Aorta (tissue), 5 donors: ENCODE results near the gene TOPAZ1. TPM values are rescaled to one million over a fixed set of nuclear protein-coding genes. Genes with fewer than 3 reads are reported as not detected.

Experiments used
- ATAC-seq: fragments of 200-7000 bp; cut with Tn5 transposase; one replicate; pipeline ENCODE4 v1.9.1; 2022; ENCODE audit warnings: moderate library complexity; ENCODE audit not compliant: low FRiP score
- DNase-seq, 2 donors: peaks; one replicate each; pipeline ENCODE4 v3.0.0-alpha.2; 2020
- H3K27ac ChIP-seq, 2 donors: one replicate each; pipeline ENCODE4 v1.5.1; 2013; ENCODE audit warnings: low read length in 2 of 2, mild to moderate bottlenecking in 2 of 2, moderate library complexity in 2 of 2, control low read depth in 1 of 2, inconsistent platforms in 1 of 2, low read depth in 1 of 2
- H3K27me3 ChIP-seq, 2 donors: one replicate each; pipeline ENCODE4 v1.6.1; 2013; ENCODE audit warnings: control low read depth in 1 of 2, low read length in 1 of 2, mild to moderate bottlenecking in 1 of 2, moderate library complexity in 1 of 2; ENCODE audit not compliant: insufficient read depth in 2 of 2, control insufficient read depth in 1 of 2
- H3K36me3 ChIP-seq, 2 donors: one replicate each; pipeline ENCODE4 v1.6.1; 2013; ENCODE audit warnings: control low read depth in 1 of 2, low read length in 1 of 2, mild to moderate bottlenecking in 1 of 2; ENCODE audit not compliant: insufficient read depth in 2 of 2, control insufficient read depth in 1 of 2
- H3K4me1 ChIP-seq, 2 donors: one replicate each; pipeline ENCODE4 v1.6.1; 2013; ENCODE audit warnings: low read length in 2 of 2, control low read depth in 1 of 2, mild to moderate bottlenecking in 1 of 2, moderate library complexity in 1 of 2; ENCODE audit not compliant: insufficient read depth in 2 of 2, control insufficient read depth in 1 of 2
- H3K4me3 ChIP-seq, 2 donors: one replicate each; pipeline ENCODE4 v1.5.1; 2013; ENCODE audit warnings: low read length in 2 of 2, control low read depth in 1 of 2, mild to moderate bottlenecking in 1 of 2
- H3K9me3 ChIP-seq: one replicate; pipeline ENCODE4 v1.6.1; 2013; ENCODE audit warnings: mild to moderate bottlenecking, low read length; ENCODE audit not compliant: control insufficient read depth
- WGBS, 2 donors: extraction: QIAGEN DNeasy Blood & Tissue Kit; methylation state at CpG; one replicate each; pipeline ENCODE4 v1.1.7; 2013; 5-methylcytosine and 5-hydroxymethylcytosine counted together
- intact Hi-C, 2 donors: fragments of 100-400 bp; cut with DNase I; formaldehyde crosslinking; loops; one replicate each; pipeline versions ENCODE4 v1.14.2 to v1.15.0; 2022
- polyA plus RNA-seq, 2 donors: library from polyadenylated mRNA; stranded (reverse); fragments of 200-250 nt; gene quantifications; one replicate each; pipeline ENCODE4 v1.2.3, GENCODE V29; 2013
- total RNA-seq, 2 donors: library from RNA; stranded (reverse); fragmentation: NEBNext Ultra II Directional; extraction: Animal tissue kit (Norgen Biotek cat#: 25700); gene quantifications; one replicate each; pipeline ENCODE4 v1.2.1, GENCODE V29; 2021
- donor health status: healthy with polysubstance abuse.
- donor health status: Bipolar disorder and iron deficiency.
- donor health status: DM: no; HTN: no; CAD: no.
- donor health status: DM: no; HTN: no; CAD: no.
- donor health status: DM: yes; HTN: yes; CAD: no.

The TOPAZ1 gene
- total and polyA plus RNA-seq, 4 donors, result not detected

- Histone ChIP-seq H3K4me1 (no peaks in the 10 kb centered on the region), H3K9me3 (peaks cover 2% of the 10 kb centered on the region), H3K27ac (no peak overlapping the region), H3K4me3 (no peak overlapping the region), H3K36me3 (no peaks in the 10 kb centered on the region), H3K27me3 (peaks cover 0 to 3% of the 10 kb centered on the region in 2 donors)
- intact Hi-C loops, result no loop called here
- DNase-seq (no peak), ATAC-seq (no peak)
- 69 to 78% methylated on average over 3 of the region's 3 CpGs for WGBS, 2 donors
Observed at GRCh38 chr3:44265815-44266214, 24.1 kb downstream of the TOPAZ1 start.

- Histone ChIP-seq H3K4me1 (no peaks in the 10 kb centered on the region), H3K4me3 (no peak overlapping the region), H3K36me3 (no peaks in the 10 kb centered on the region), H3K27me3 (no peaks in the 10 kb centered on the region), H3K27ac (no peak overlapping the region), H3K9me3 (no peaks in the 10 kb centered on the region)
- intact Hi-C loops, result no loop called here
- no peak for DNase-seq
- WGBS, 2 donors, result 64 to 73% methylated on average over 2 of the region's 2 CpGs
- no peak for ATAC-seq
Observed at GRCh38 chr3:44272191-44272590, 30.5 kb downstream of the TOPAZ1 start.

- Histone ChIP-seq H3K4me1 (no peaks in the 10 kb centered on the region), H3K27me3 (no peaks in the 10 kb centered on the region), H3K27ac (no peak overlapping the region), H3K4me3 (no peak overlapping the region), H3K9me3 (no peaks in the 10 kb centered on the region), H3K36me3 (no peaks in the 10 kb centered on the region)
- DNase-seq (no peak), ATAC-seq (no peak)
- 73 to 77% methylated on average over 1 of the region's 1 CpG for WGBS, 2 donors
- intact Hi-C loops, result no loop called here
Observed at GRCh38 chr3:44277925-44278324, 36.2 kb downstream of the TOPAZ1 start.

GRCh38 chr3:44280077-44280476 lies 38.4 kb downstream of the TOPAZ1 start:
- no peaks in the 10 kb centered on the region for H3K4me1 ChIP-seq
- ATAC-seq (no peak), DNase-seq (no peak)
- H3K9me3 ChIP-seq, result no peaks in the 10 kb centered on the region
- 89 to 91% methylated on average over 3 of the region's 3 CpGs for WGBS, 2 donors
- H3K27ac ChIP-seq, result no peak overlapping the region
- no peaks in the 10 kb centered on the region for H3K36me3 ChIP-seq
- no peaks in the 10 kb centered on the region for H3K27me3 ChIP-seq
- no peak overlapping the region for H3K4me3 ChIP-seq
- intact Hi-C loops, result no loop called here

GRCh38 chr3:44280631-44281030 lies 38.9 kb downstream of the TOPAZ1 start:
- H3K36me3 ChIP-seq, result no peaks in the 10 kb centered on the region
- DNase-seq (no peak), ATAC-seq (no peak)
- H3K4me3 ChIP-seq, result no peak overlapping the region
- no peak overlapping the region for H3K27ac ChIP-seq
- intact Hi-C loops, result no loop called here
- 78 to 79% methylated on average over 2 of the region's 2 CpGs for WGBS, 2 donors
- H3K27me3 ChIP-seq, result no peaks in the 10 kb centered on the region
- no peaks in the 10 kb centered on the region for H3K9me3 ChIP-seq
- H3K4me1 ChIP-seq, result no peaks in the 10 kb centered on the region

- Histone ChIP-seq H3K9me3 (no peaks in the 10 kb centered on the region), H3K4me1 (no peaks in the 10 kb centered on the region), H3K27ac (no peak overlapping the region), H3K36me3 (no peaks in the 10 kb centered on the region), H3K27me3 (no peaks in the 10 kb centered on the region), H3K4me3 (no peak overlapping the region)
- intact Hi-C loops, result no loop called here
- 89% methylated on average over 2 of the region's 2 CpGs for WGBS, 2 donors
- ATAC-seq, result no peak
- no peak for DNase-seq
Observed at GRCh38 chr3:44284949-44285348, 43.3 kb downstream of the TOPAZ1 start.

GRCh38 chr3:44289882-44290462 lies 48.3 kb downstream of the TOPAZ1 start:
- 65 to 66% methylated on average over 3 of the region's 3 CpGs for WGBS, 2 donors
- Histone ChIP-seq H3K36me3 (no peaks in the 10 kb centered on the region), H3K9me3 (no peaks in the 10 kb centered on the region), H3K4me1 (no peaks in the 10 kb centered on the region), H3K27me3 (peaks cover 0 to 1% of the 10 kb centered on the region in 2 donors), H3K4me3 (no peak overlapping the region), H3K27ac (no peak overlapping the region)
- intact Hi-C loops, result no loop called here
- ATAC-seq, result no peak
- DNase-seq, result no peak

GRCh38 chr3:44292276-44292675 lies 50.6 kb downstream of the TOPAZ1 start:
- Histone ChIP-seq H3K36me3 (no peaks in the 10 kb centered on the region), H3K27me3 (peaks cover 0 to 1% of the 10 kb centered on the region in 2 donors), H3K27ac (no peak overlapping the region), H3K4me3 (no peak overlapping the region), H3K4me1 (no peaks in the 10 kb centered on the region), H3K9me3 (no peaks in the 10 kb centered on the region)
- ATAC-seq (no peak), DNase-seq (no peak)
- intact Hi-C loops, result no loop called here
- WGBS, 2 donors, result 73 to 81% methylated on average over 2 of the region's 2 CpGs

GRCh38 chr3:44292947-44293346 lies 51.3 kb downstream of the TOPAZ1 start:
- H3K36me3 ChIP-seq, result no peaks in the 10 kb centered on the region
- intact Hi-C loops, result no loop called here
- H3K4me1 ChIP-seq, result no peaks in the 10 kb centered on the region
- H3K27me3 ChIP-seq, result peaks cover 0 to 1% of the 10 kb centered on the region in 2 donors
- 87 to 93% methylated on average over 1 of the region's 1 CpG for WGBS, 2 donors
- ATAC-seq, result no peak
- H3K9me3 ChIP-seq, result no peaks in the 10 kb centered on the region
- H3K4me3 ChIP-seq, result no peak overlapping the region
- H3K27ac ChIP-seq, result no peak overlapping the region
- no peak for DNase-seq
